PC-3 (cell line): ENCODE data around the gene HINT1. TPM values are rescaled to one million over a fixed set of nuclear protein-coding genes. Genes with fewer than 3 reads are reported as not detected.

Experiments used
- ATAC-seq: fragments of 200-7000 bp; cut with Tn5 transposase; 2 replicates; pipeline ENCODE4 v1.9.1; 2020; ENCODE audit warnings: mild to moderate bottlenecking, moderate library complexity
- BruUV-seq: library from RNA; stranded (reverse); fragments of 400-500 nt; replicated peaks from 2 replicates; lab custom pipeline; 2021; lab: Mats Ljungman, UMichigan
- CTCF ChIA-PET: fragments of 300-600 bp; sonication (Branson Sonifier 250); formaldehyde crosslinking; loops from one replicate; lab custom pipeline; 2022; ENCODE audit warnings: antibody characterized with exemption; lab: Charles Lee
- POLR2A ChIA-PET: fragments of 300-600 bp; sonication (Branson Sonifier 250); formaldehyde crosslinking; loops from one replicate; lab custom pipeline; 2022; ENCODE audit warnings: antibody characterized with exemption; ENCODE audit not compliant: unreplicated experiment; lab: Charles Lee
- DNase-seq: peaks from one replicate; pipeline ENCODE4 v3.0.0-alpha.2; 2015
- H2AFZ ChIP-seq: fragments of 300-600 bp; sonication (generic); 2 replicates; pipeline ENCODE4 v1.6.0; 2016; ENCODE audit warnings: antibody characterized with exemption, low read length
- H3F3A ChIP-seq: fragments of 300-600 bp; sonication (generic); one replicate; pipeline ENCODE4 v1.6.0; 2017; ENCODE audit warnings: antibody characterized with exemption, low read length, control low read depth, mild to moderate bottlenecking; ENCODE audit not compliant: unreplicated experiment
- H3K27ac ChIP-seq: fragments of 300-600 bp; sonication (generic); 2 replicates; pipeline ENCODE4 v1.5.1; 2016; ENCODE audit warnings: mild to moderate bottlenecking, low read length
- H3K27me3 ChIP-seq: fragments of 300-600 bp; sonication (generic); 2 replicates; pipeline ENCODE4 v1.6.1; 2016; ENCODE audit warnings: low read length, mixed read lengths
- H3K36me3 ChIP-seq: fragments of 300-600 bp; sonication (generic); 2 replicates; pipeline ENCODE4 v1.6.1; 2016; ENCODE audit warnings: low read depth, mixed run types, low read length, mixed read lengths
- H3K4me1 ChIP-seq: fragments of 300-600 bp; sonication (generic); 2 replicates; pipeline ENCODE4 v1.5.1; 2016; ENCODE audit warnings: low read length; ENCODE audit not compliant: insufficient read depth
- H3K4me2 ChIP-seq: fragments of 300-600 bp; sonication (generic); 2 replicates; pipeline ENCODE4 v1.6.0; 2016; ENCODE audit warnings: low read length
- H3K4me3 ChIP-seq: fragments of 300-600 bp; sonication (generic); 2 replicates; pipeline ENCODE4 v1.5.1; 2016; ENCODE audit warnings: mild to moderate bottlenecking, low read length, mixed read lengths
- H3K79me2 ChIP-seq: fragments of 300-600 bp; sonication (generic); 2 replicates; pipeline ENCODE4 v1.6.1; 2017; ENCODE audit warnings: low read length, mixed read lengths
- H3K9ac ChIP-seq: fragments of 300-600 bp; sonication (generic); 2 replicates; pipeline ENCODE4 v1.6.0; 2016; ENCODE audit warnings: mild to moderate bottlenecking, low read length
- H3K9me2 ChIP-seq: fragments of 300-600 bp; sonication (generic); replicated peaks from 2 replicates; pipeline ENCODE4 v1.6.1; 2016; ENCODE audit warnings: mixed run types, low read length, mixed read lengths
- H3K9me3 ChIP-seq: fragments of 300-600 bp; sonication (generic); 2 replicates; pipeline ENCODE4 v1.6.1; 2016; ENCODE audit warnings: low read length, mixed read lengths
- H4K20me1 ChIP-seq: fragments of 300-600 bp; sonication (generic); 2 replicates; pipeline ENCODE4 v1.6.1; 2016; ENCODE audit warnings: low read length, mixed read lengths
- CTCF ChIP-seq: fragments of 300-600 bp; sonication (generic); conservative IDR thresholded peaks from 2 replicates; pipeline ENCODE4 v1.5.1; 2017; ENCODE audit warnings: antibody characterized with exemption, low read depth, mild to moderate bottlenecking, low read length
- EZH2 ChIP-seq: fragments of 300-600 bp; sonication (generic); IDR thresholded peaks from one replicate; pipeline ENCODE4 v1.6.1; 2017; ENCODE audit warnings: antibody characterized with exemption, mild to moderate bottlenecking, low read length; ENCODE audit not compliant: unreplicated experiment
- EZH2phosphoT487 ChIP-seq: fragments of 300-600 bp; sonication (generic); IDR thresholded peaks from 2 replicates; pipeline ENCODE4 v1.6.1; 2018; ENCODE audit warnings: mild to moderate bottlenecking, antibody characterized with exemption, low read length, borderline replicate concordance
- intact Hi-C: fragments of 100-400 bp; cut with micrococcal nuclease; formaldehyde crosslinking; loops from 2 replicates; pipeline ENCODE4 v1.9.0; 2023
- total RNA-seq: library from RNA; depleted of rRNA; stranded (reverse); fragments of >200 nt; gene quantifications from 2 replicates; pipeline ENCODE4 v1.2.3, GENCODE V29; 2014

HINT1 gene
- total RNA-seq, 1 experiment from 2014 or later = 243 TPM

- Histone ChIP-seq H3K27me3 (no peaks in the 10 kb centered on the region), H3K4me1 (no peaks in the 10 kb centered on the region), H3K9ac (no peak overlapping the region), H3F3A (no peaks in the 10 kb centered on the region), H3K27ac (no peak overlapping the region), H3K4me3 (no peak overlapping the region), H3K9me2 (no peaks in the 10 kb centered on the region), H4K20me1 (no peaks in the 10 kb centered on the region), H3K9me3 (no peaks in the 10 kb centered on the region), H3K79me2 (no peaks in the 10 kb centered on the region), H2AFZ (no peak overlapping the region), H3K36me3 (no peaks in the 10 kb centered on the region), H3K4me2 (no peak overlapping the region)
- ATAC-seq = no peak
- DNase-seq = no peak
- CTCF ChIA-PET = no interaction called here
- POLR2A ChIA-PET = no interaction called here
- no peak for TF ChIP-seq EZH2phosphoT487
- no peak for TF ChIP-seq EZH2
- intact Hi-C loops = no loop called here
- BruUV-seq = no TSS peak
These were observed 16.2 kb downstream of the HINT1 start for GRCh38 chr5:131148835-131149234.

- Histone ChIP-seq H3K4me2 (no peak overlapping the region), H3K9me2 (no peaks in the 10 kb centered on the region), H3K27ac (no peak overlapping the region), H3K79me2 (no peaks in the 10 kb centered on the region), H3K4me1 (no peaks in the 10 kb centered on the region), H3F3A (no peaks in the 10 kb centered on the region), H4K20me1 (no peaks in the 10 kb centered on the region), H3K27me3 (no peaks in the 10 kb centered on the region), H2AFZ (no peak overlapping the region), H3K36me3 (no peaks in the 10 kb centered on the region), H3K9ac (no peak overlapping the region), H3K9me3 (no peaks in the 10 kb centered on the region), H3K4me3 (no peak overlapping the region)
- ChIA-PET CTCF (no interaction called here), POLR2A (no interaction called here)
- TF ChIP-seq EZH2phosphoT487 (no peak), CTCF (no peak), EZH2 (no peak)
- no peak for ATAC-seq
- intact Hi-C loops = no loop called here
- DNase-seq = no peak
- no TSS peak for BruUV-seq
These were observed 17.8 kb downstream of the HINT1 start for GRCh38 chr5:131147258-131147657.

GRCh38 chr5:131142970-131143617 lies 22.0 kb downstream of the HINT1 start:
- Histone ChIP-seq H3K79me2 (no peaks in the 10 kb centered on the region), H2AFZ (no peak overlapping the region), H3K27me3 (no peaks in the 10 kb centered on the region), H3F3A (no peaks in the 10 kb centered on the region), H3K4me1 (no peaks in the 10 kb centered on the region), H3K9me2 (no peaks in the 10 kb centered on the region), H3K36me3 (no peaks in the 10 kb centered on the region), H3K27ac (no peak overlapping the region), H4K20me1 (no peaks in the 10 kb centered on the region), H3K4me3 (no peak overlapping the region), H3K4me2 (no peak overlapping the region), H3K9ac (no peak overlapping the region), H3K9me3 (no peaks in the 10 kb centered on the region)
- TF ChIP-seq CTCF (no peak), EZH2phosphoT487 (no peak), EZH2 (no peak)
- ChIA-PET CTCF (no interaction called here), POLR2A (no interaction called here)
- intact Hi-C loops = no loop called here
- no peak for DNase-seq
- BruUV-seq = no TSS peak
- ATAC-seq = no peak
